Mucosa of descending colon (tissue), 3 donors: Measurements from ENCODE around the gene CDKN2A. TPM values are rescaled to one million over a fixed set of nuclear protein-coding genes. Genes with fewer than 3 reads are reported as not detected.
A peak's percentile ranks its signal among the peaks of the same experiment; 100 is the strongest.

Experiments
- ATAC-seq: fragments of 200-7000 bp; cut with Tn5 transposase; one replicate; pipeline ENCODE4 v1.9.1; 2020; ENCODE audit warnings: mild to moderate bottlenecking, moderate library complexity
- DNase-seq, 3 donors: peaks; one replicate each; pipeline ENCODE4 v3.0.0-alpha.2; 2020
- H3K36me3 ChIP-seq: fragments of 200-600 bp; one replicate; pipeline ENCODE4 v1.8.0; 2021; ENCODE audit warnings: low read depth, mild to moderate bottlenecking
- H3K4me1 ChIP-seq: fragments of 200-600 bp; one replicate; pipeline ENCODE4 v1.8.0; 2021; ENCODE audit warnings: low read depth, mild to moderate bottlenecking
- H3K4me3 ChIP-seq: fragments of 200-600 bp; one replicate; pipeline ENCODE4 v1.8.0; 2021; ENCODE audit warnings: mild to moderate bottlenecking
- H3K9me3 ChIP-seq: fragments of 200-600 bp; one replicate; pipeline ENCODE4 v1.8.0; 2021; ENCODE audit warnings: mild to moderate bottlenecking
- intact Hi-C, 2 donors: fragments of 100-400 bp; cut with DNase I in 1 of 2; cut with micrococcal nuclease in 1 of 2; formaldehyde crosslinking; loops; one replicate each; pipeline versions ENCODE4 v1.11.0 to v1.11.1; 2022; cut with DNase I, micrococcal nuclease
- total RNA-seq, 3 donors: library from RNA; stranded (reverse); fragmentation: NEBNext Ultra II Directional in 2 of 3; extraction: Animal tissue kit (Norgen Biotek cat#: 25700) in 2 of 3; gene quantifications; one replicate each; pipeline versions ENCODE4 v1.2.1 to v1.2.4, GENCODE V29; 2021 to 2023
- TF ChIP-seq, protein P1 (sequence below): fragments of 200-600 bp; IDR thresholded peaks from one replicate; pipeline ENCODE4 v1.8.0; 2022; ENCODE audit warnings: antibody characterized with exemption, mild to moderate bottlenecking
- donor health status: DM: no; HTN: no; CAD: no; lungs with moderate emphysema.
- donor health status: DM: no; HTN: no; CAD: no.
- donor health status: DM: no; HTN: yes; CAD: no.

Gene CDKN2A
- total RNA-seq, 3 donors from 2014 or later = 1.0 to 3.6 (median 1.2) TPM

DNA sequence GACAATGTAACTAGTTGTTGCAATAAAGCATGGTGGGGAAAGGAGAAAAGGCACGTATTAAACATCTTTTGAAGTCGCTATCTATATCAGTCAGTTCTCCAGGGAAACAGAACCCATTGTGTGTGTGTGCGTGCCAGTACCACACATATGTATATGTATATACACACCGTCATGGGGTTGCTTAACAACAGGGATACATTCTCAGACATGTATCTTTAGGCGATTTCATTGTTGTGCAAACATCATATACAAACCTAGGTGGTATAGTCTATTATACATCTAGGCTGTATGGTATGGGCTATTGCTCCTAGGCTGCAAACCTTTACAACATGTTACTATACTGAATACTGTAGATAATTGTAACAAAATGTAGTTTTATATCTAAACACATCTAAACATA lies 2.7 kb upstream of the CDKN2A start:
- intact Hi-C loops = no loop called here
- peaks cover 5% of the 10 kb centered on the region for H3K4me1 ChIP-seq
- TF ChIP-seq, protein P1, sequence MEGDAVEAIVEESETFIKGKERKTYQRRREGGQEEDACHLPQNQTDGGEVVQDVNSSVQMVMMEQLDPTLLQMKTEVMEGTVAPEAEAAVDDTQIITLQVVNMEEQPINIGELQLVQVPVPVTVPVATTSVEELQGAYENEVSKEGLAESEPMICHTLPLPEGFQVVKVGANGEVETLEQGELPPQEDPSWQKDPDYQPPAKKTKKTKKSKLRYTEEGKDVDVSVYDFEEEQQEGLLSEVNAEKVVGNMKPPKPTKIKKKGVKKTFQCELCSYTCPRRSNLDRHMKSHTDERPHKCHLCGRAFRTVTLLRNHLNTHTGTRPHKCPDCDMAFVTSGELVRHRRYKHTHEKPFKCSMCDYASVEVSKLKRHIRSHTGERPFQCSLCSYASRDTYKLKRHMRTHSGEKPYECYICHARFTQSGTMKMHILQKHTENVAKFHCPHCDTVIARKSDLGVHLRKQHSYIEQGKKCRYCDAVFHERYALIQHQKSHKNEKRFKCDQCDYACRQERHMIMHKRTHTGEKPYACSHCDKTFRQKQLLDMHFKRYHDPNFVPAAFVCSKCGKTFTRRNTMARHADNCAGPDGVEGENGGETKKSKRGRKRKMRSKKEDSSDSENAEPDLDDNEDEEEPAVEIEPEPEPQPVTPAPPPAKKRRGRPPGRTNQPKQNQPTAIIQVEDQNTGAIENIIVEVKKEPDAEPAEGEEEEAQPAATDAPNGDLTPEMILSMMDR = no peak
- no peaks in the 10 kb centered on the region for H3K9me3 ChIP-seq
- no peaks in the 10 kb centered on the region for H3K36me3 ChIP-seq
- DNase-seq (no peak), ATAC-seq (no peak)
- H3K4me3 ChIP-seq = no peak overlapping the region

DNA sequence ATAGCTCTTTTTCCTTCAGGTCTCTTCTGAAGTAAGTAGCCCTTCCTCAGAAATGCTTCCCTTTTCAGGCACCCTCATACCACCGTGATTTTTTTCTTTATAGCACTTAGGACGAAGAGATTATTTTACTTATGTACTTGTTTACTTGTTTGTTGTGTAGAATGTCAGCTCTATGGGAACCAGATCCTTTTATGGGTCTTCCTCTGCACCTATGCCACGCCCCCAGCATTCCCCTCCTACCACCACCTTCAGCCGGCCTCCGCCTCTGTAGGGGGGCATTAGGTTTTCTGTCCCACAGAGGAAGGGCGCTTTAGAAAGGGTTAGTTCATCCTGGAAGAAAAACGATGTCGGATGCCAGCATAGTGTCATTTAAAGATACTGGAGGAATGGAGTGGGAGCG lies 2.2 kb upstream of the CDKN2A start:
- no peak for ATAC-seq
- Histone ChIP-seq H3K36me3 (no peaks in the 10 kb centered on the region), H3K9me3 (no peaks in the 10 kb centered on the region), H3K4me3 (no peak overlapping the region), H3K4me1 (peaks cover 5% of the 10 kb centered on the region)
- DNase-seq = peak in 1 of 3 donors; percentile 14
- intact Hi-C loops = no loop called here
- TF ChIP-seq, protein P1 = no peak

DNA sequence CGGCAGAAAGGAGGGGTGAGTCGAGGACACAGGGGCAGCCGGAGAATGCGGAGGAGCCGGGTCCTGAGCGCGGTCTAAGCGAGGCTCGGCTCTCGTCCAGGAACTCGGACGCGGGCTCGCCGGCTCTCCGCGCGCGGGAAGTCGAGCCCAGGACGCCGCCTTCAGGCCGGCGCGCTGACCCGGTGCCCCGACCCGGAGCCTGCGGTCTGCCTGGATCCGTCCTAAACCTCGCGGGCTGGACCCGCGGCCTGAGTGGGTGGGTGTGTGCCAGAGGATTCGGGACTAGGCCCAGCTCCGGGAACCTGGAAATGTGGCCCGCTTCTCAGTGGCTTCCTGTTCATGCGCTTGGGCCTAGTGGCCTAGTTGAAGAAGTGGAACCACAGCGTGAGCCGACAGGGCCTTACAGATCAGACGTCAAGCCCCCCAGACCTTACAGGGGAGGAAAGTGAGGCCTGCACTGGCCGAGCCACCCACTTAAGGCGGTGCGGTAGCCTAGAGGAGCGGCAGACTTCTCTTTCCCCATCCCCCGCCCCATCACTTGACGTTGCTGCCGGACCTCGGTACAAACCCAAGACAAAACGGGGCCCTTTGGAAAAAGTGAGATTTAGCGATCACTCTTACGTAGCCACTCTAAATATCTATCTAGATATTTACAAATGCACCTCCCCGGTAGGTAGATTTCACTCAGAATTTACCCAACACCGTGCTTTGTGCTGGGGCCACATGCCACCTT lies 1.6 kb upstream of the CDKN2A start:
- peaks cover 5% of the 10 kb centered on the region for H3K4me1 ChIP-seq
- H3K4me3 ChIP-seq = peak overlapping the region; percentile 45
- peak; percentile 64 to 73 (median 73) for DNase-seq
- H3K36me3 ChIP-seq = no peaks in the 10 kb centered on the region
- TF ChIP-seq, protein P1 = no peak
- H3K9me3 ChIP-seq = no peaks in the 10 kb centered on the region
- peak; percentile 64 for ATAC-seq
- intact Hi-C loops = no loop called here

DNA sequence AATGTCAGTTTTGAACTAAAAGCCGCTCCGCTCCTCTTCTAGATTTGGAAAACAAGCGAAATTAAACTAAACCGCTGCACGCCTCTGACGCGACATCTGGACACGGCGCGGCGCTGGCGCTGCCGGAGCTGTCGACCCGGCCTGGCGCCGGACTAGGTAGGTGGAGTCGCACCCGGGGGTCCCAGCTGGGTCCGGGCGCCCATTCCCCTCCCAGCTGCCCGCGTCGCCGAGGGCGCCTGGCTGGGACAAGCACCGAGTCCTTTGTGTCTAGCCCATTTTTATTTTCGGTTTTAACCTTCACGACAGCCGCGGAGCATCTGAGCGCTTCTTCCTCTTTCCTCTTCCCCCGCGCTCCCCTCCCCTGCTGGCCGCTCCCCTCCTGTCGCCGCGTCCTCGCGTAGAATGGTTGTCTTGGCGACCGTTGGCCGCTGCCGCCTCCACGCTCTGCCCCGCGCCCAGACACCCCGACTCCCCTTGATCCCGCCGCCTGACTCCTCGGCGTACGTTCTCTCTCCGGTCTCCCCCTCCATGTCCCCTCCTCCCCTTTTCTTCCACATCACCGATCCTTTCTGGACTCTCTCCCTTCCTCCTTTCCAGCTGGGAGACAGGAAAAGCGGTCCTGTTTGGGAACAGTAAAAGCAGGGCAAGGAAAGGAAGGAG lies 944 bp upstream of the CDKN2A start:
- TF ChIP-seq, protein P1 = no peak
- no peaks in the 10 kb centered on the region for H3K9me3 ChIP-seq
- DNase-seq = peak; percentile 77 to 92 (median 83)
- peaks cover 5% of the 10 kb centered on the region for H3K4me1 ChIP-seq
- ATAC-seq = peak; percentile 89
- peak overlapping the region; percentile 45 for H3K4me3 ChIP-seq
- H3K36me3 ChIP-seq = no peaks in the 10 kb centered on the region
- intact Hi-C loops = no loop called here

DNA sequence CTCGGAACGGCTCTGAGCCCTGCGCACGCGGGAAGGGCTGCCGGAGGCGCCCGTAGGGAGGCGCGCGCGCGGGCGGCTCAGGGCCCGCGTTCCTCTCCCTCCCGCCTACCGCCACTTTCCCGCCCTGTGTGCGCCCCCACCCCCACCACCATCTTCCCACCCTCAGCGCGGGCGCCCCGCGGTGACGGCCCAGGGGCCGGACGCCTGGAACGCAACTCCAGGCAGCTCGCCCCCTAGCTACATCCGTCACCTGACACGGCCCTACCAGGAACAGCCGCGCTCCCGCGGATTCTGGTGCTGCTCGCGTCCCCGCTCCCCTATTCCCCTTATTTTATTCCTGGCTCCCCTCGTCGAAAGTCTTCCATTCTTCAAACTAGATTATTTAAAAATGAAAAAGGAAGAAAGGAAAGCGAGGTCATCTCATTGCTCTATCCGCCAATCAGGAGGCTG lies 389 bp upstream of the CDKN2A start, which contains the start of gene CDKN2B-AS1:
Gene CDKN2B-AS1, plus strand, starts transcription at position 236 of the 450 bp plus-strand sequence.
- intact Hi-C loops = no loop called here
- TF ChIP-seq, protein P1 = no peak
- peak within 1 kb of the TSS; percentile 45 for H3K4me3 ChIP-seq
- no peaks in the 10 kb centered on the region for H3K9me3 ChIP-seq
- peak; percentile 58 to 79 (median 69) for DNase-seq
- H3K4me1 ChIP-seq = peaks cover 5% of the 10 kb centered on the region
- no peaks in the 10 kb centered on the region for H3K36me3 ChIP-seq
- ATAC-seq = peak; percentile 68
